ENCODE results near the gene MAP7D1.
"Not testable (repeated sequence)": the region's sequence is repeated elsewhere in the genome, so short reads cannot be mapped to it uniquely, and the experiment has no call there.

GRCh38 chr1:36221901-36222300, 65.9 kb downstream of the MAP7D1 start:
- not testable (repeated sequence) for TF ChIP-seq CTCF (IDR thresholded peaks at IDR 0.05; ENCODE audit: poor library complexity); EZH2 (IDR thresholded peaks at IDR 0.05; ENCODE audit: borderline replicate concordance)

Measured in hepatocyte (in vitro differentiated cells).